OCI-LY1 (cell line): ENCODE results near the gene CSF2.

Experiments
- H2AFZ ChIP-seq: fragments of 200-600 bp; sonication (generic), shearing (Covaris generic); 2 replicates; pipeline ENCODE4 v1.6.0; 2014; ENCODE audit warnings: antibody characterized with exemption, mild to moderate bottlenecking, low read length
- H3F3A ChIP-seq: fragments of 200-600 bp; sonication (generic), shearing (Covaris generic); 2 replicates; pipeline ENCODE4 v1.6.0; 2014; ENCODE audit warnings: mild to moderate bottlenecking, antibody characterized with exemption, low read length, moderate library complexity; ENCODE audit not compliant: insufficient read depth
- H3K27ac ChIP-seq: fragments of 200-600 bp; sonication (generic); 2 replicates; pipeline ENCODE4 v1.5.1; 2014; ENCODE audit warnings: low read length, mixed run types, mild to moderate bottlenecking, low read depth; ENCODE audit not compliant: poor library complexity, severe bottlenecking
- H3K27me3 ChIP-seq: fragments of 200-600 bp; sonication (generic); 2 replicates; pipeline ENCODE4 v1.6.0; 2014; ENCODE audit warnings: antibody characterized with exemption, mild to moderate bottlenecking, low read length, moderate library complexity; ENCODE audit not compliant: insufficient read depth
- H3K36me3 ChIP-seq: fragments of 200-600 bp; sonication (generic); 2 replicates; pipeline ENCODE4 v1.6.1; 2014; ENCODE audit warnings: mild to moderate bottlenecking, antibody characterized with exemption, low read length, moderate library complexity, mixed read lengths; ENCODE audit not compliant: insufficient read depth
- H3K4me1 ChIP-seq: fragments of 200-600 bp; sonication (generic); 2 replicates; pipeline ENCODE4 v1.5.1; 2014; ENCODE audit warnings: mild to moderate bottlenecking, low read length, moderate library complexity; ENCODE audit not compliant: insufficient read depth, severe bottlenecking
- H3K4me2 ChIP-seq: fragments of 200-600 bp; sonication (generic), shearing (Covaris generic); 2 replicates; pipeline ENCODE4 v1.6.1; 2014; ENCODE audit warnings: low read length
- H3K4me3 ChIP-seq: fragments of 200-600 bp; sonication (generic); 2 replicates; pipeline ENCODE4 v1.5.1; 2014; ENCODE audit warnings: low read length, low read depth, mild to moderate bottlenecking, mixed read lengths; ENCODE audit not compliant: poor library complexity, severe bottlenecking
- H3K79me2 ChIP-seq: fragments of 200-600 bp; shearing (Covaris generic); 2 replicates; pipeline ENCODE4 v1.6.1; 2016; ENCODE audit warnings: mixed run types, low read length, mixed read lengths; ENCODE audit not compliant: insufficient read depth
- H3K9ac ChIP-seq: fragments of 200-600 bp; sonication (generic), shearing (Covaris generic); 2 replicates; pipeline ENCODE4 v1.6.1; 2014; ENCODE audit warnings: mild to moderate bottlenecking, low read length, mixed read lengths
- H3K9me2 ChIP-seq: fragments of 200-600 bp; sonication (generic), shearing (Covaris generic); 2 replicates; pipeline ENCODE4 v1.6.1; 2014; ENCODE audit warnings: low read depth, mild to moderate bottlenecking, low read length, mixed read lengths
- H3K9me3 ChIP-seq: fragments of 200-600 bp; shearing (Covaris generic); 2 replicates; pipeline ENCODE4 v1.6.1; 2014; ENCODE audit warnings: low read length, mixed read lengths
- H4K20me1 ChIP-seq: fragments of 200-600 bp; sonication (generic), shearing (Covaris generic); 2 replicates; pipeline ENCODE4 v1.6.0; 2016; ENCODE audit warnings: mild to moderate bottlenecking, low read length; ENCODE audit not compliant: insufficient read depth
- CTCF ChIP-seq: fragments of 200-600 bp; sonication (generic), shearing (Covaris generic); IDR thresholded peaks from 2 replicates; pipeline ENCODE4 v1.5.1; 2017; ENCODE audit warnings: mild to moderate bottlenecking, antibody characterized with exemption, low read length, moderate library complexity, mixed read lengths
- EZH2 ChIP-seq: fragments of 200-600 bp; sonication (generic), shearing (Covaris generic); IDR thresholded peaks from 2 replicates; pipeline ENCODE4 v1.8.0; 2017; ENCODE audit warnings: borderline replicate concordance, mixed run types, mild to moderate bottlenecking, antibody characterized with exemption, low read length, moderate library complexity, mixed read lengths

Gene CSF2

GRCh38 chr5:132050136-132050535, 23.5 kb upstream of the CSF2 start:
- H4K20me1 ChIP-seq = no peaks in the 10 kb centered on the region
- H3K36me3 ChIP-seq = no peaks in the 10 kb centered on the region
- peaks cover 12% of the 10 kb centered on the region; the same call in 1 of the 2 replicates for H3K27me3 ChIP-seq
- H3K9me3 ChIP-seq = no peaks in the 10 kb centered on the region
- H3K4me3 ChIP-seq = no peak overlapping the region
- H3K4me2 ChIP-seq = no peak overlapping the region
- no peaks in the 10 kb centered on the region for H3K9me2 ChIP-seq
- no peaks in the 10 kb centered on the region for H3K79me2 ChIP-seq
- H3K4me1 ChIP-seq = no peaks in the 10 kb centered on the region
- no peak for TF ChIP-seq EZH2
- no peak for TF ChIP-seq CTCF
- no peaks in the 10 kb centered on the region for H3F3A ChIP-seq
- no peak overlapping the region for H3K9ac ChIP-seq
- H2AFZ ChIP-seq = no peak overlapping the region
- no peak overlapping the region for H3K27ac ChIP-seq

GRCh38 chr5:132050661-132051552, 22.7 kb upstream of the CSF2 start:
- no peak overlapping the region for H2AFZ ChIP-seq
- H3F3A ChIP-seq = no peaks in the 10 kb centered on the region
- TF ChIP-seq CTCF (no peak), EZH2 (no peak)
- no peaks in the 10 kb centered on the region for H3K4me1 ChIP-seq
- H3K79me2 ChIP-seq = no peaks in the 10 kb centered on the region
- no peaks in the 10 kb centered on the region for H3K36me3 ChIP-seq
- no peak overlapping the region for H3K4me2 ChIP-seq
- no peaks in the 10 kb centered on the region for H4K20me1 ChIP-seq
- no peak overlapping the region for H3K9ac ChIP-seq
- no peaks in the 10 kb centered on the region for H3K9me2 ChIP-seq
- H3K4me3 ChIP-seq = no peak overlapping the region
- no peaks in the 10 kb centered on the region for H3K9me3 ChIP-seq
- H3K27me3 ChIP-seq = peaks cover 12% of the 10 kb centered on the region; the same call in 1 of the 2 replicates
- no peak overlapping the region for H3K27ac ChIP-seq

GRCh38 chr5:132052520-132052919, 21.1 kb upstream of the CSF2 start:
- TF ChIP-seq EZH2 (no peak), CTCF (no peak)
- Histone ChIP-seq H3K9me3 (no peaks in the 10 kb centered on the region), H3K4me2 (no peak overlapping the region), H3K9me2 (no peaks in the 10 kb centered on the region), H3K36me3 (no peaks in the 10 kb centered on the region), H3K27ac (no peak overlapping the region), H3K79me2 (no peaks in the 10 kb centered on the region), H3F3A (no peaks in the 10 kb centered on the region), H3K9ac (no peak overlapping the region), H3K27me3 (peaks cover 12% of the 10 kb centered on the region; the same call in 1 of the 2 replicates), H3K4me3 (no peak overlapping the region), H3K4me1 (no peaks in the 10 kb centered on the region), H2AFZ (no peak overlapping the region), H4K20me1 (no peaks in the 10 kb centered on the region)
